ENCODE results near the gene ZBTB34.
"Not testable (repeated sequence)": the region's sequence is repeated elsewhere in the genome, so short reads cannot be mapped to it uniquely, and the experiment has no call there.

Gene ZBTB34

GRCh38 chr9:126860077-126860756 lies at the start of gene ZBTB34:
Gene ZBTB34 (plus strand): TSS chr9:126860639. CDS start chr9:126879400, 18,761 bp downstream.
- DNase-seq: peak; percentile 32

GRCh38 chr9:126813072-126813471 lies 47.4 kb upstream of the ZBTB34 start:
- DNase-seq: no peak

GRCh38 chr9:126814091-126814490 lies 46.3 kb upstream of the ZBTB34 start:
- no peak for DNase-seq

GRCh38 chr9:126817615-126818014 lies 42.8 kb upstream of the ZBTB34 start:
- not testable (repeated sequence) for DNase-seq

GRCh38 chr9:126818482-126818881 lies 42.0 kb upstream of the ZBTB34 start:
- no peak for DNase-seq

- no peak for DNase-seq
Measured at GRCh38 chr9:126819482-126819881, 41.0 kb upstream of the ZBTB34 start.

GRCh38 chr9:126822278-126822677 lies 38.2 kb upstream of the ZBTB34 start:
- DNase-seq: no peak

- no peak for DNase-seq
Measured at GRCh38 chr9:126822873-126823272, 37.6 kb upstream of the ZBTB34 start.

GRCh38 chr9:126824052-126824451 lies 36.4 kb upstream of the ZBTB34 start:
- not testable (repeated sequence) for DNase-seq

- no peak for DNase-seq
Measured at GRCh38 chr9:126827227-126827626, 33.2 kb upstream of the ZBTB34 start.

GRCh38 chr9:126829035-126829434 lies 31.4 kb upstream of the ZBTB34 start:
- no peak for DNase-seq

GRCh38 chr9:126830827-126831226 lies 29.6 kb upstream of the ZBTB34 start:
- DNase-seq: no peak

- no peak for DNase-seq
Measured at GRCh38 chr9:126832440-126832839, 28.0 kb upstream of the ZBTB34 start.

GRCh38 chr9:126833020-126833419 lies 27.4 kb upstream of the ZBTB34 start:
- no peak for DNase-seq

GRCh38 chr9:126833710-126834345 lies 26.6 kb upstream of the ZBTB34 start:
- no peak for DNase-seq

GRCh38 chr9:126834672-126835071 lies 25.8 kb upstream of the ZBTB34 start:
- DNase-seq: no peak

- DNase-seq: no peak
Measured at GRCh38 chr9:126836216-126836615, 24.2 kb upstream of the ZBTB34 start.

- no peak for DNase-seq
Measured at GRCh38 chr9:126838055-126838811, 22.2 kb upstream of the ZBTB34 start.

GRCh38 chr9:126838895-126839294 lies 21.5 kb upstream of the ZBTB34 start:
- DNase-seq: no peak

- no peak for DNase-seq
Measured at GRCh38 chr9:126839301-126839700, 21.1 kb upstream of the ZBTB34 start.

GRCh38 chr9:126842220-126842842 lies 18.1 kb upstream of the ZBTB34 start:
- no peak for DNase-seq

- no peak for DNase-seq
Measured at GRCh38 chr9:126842977-126843799, 17.3 kb upstream of the ZBTB34 start.

GRCh38 chr9:126844085-126844484 lies 16.4 kb upstream of the ZBTB34 start:
- DNase-seq: peak; percentile 83

Data from NCI-H226 (cell line).